WTC11 (cell line): Measurements from ENCODE around the gene RPRD1A.

Experiments
- PRDM15 ChIP-seq: sonication (generic); formaldehyde crosslinking; IDR thresholded peaks from 2 replicates; pipeline ENCODE4 v1.8.0; 2022; ENCODE audit warnings: missing genetic modification reagents
- SP1 ChIP-seq: sonication (generic); formaldehyde crosslinking; conservative IDR thresholded peaks from 2 replicates; pipeline ENCODE4 v1.8.1; 2022; ENCODE audit warnings: missing genetic modification reagents
- ZBTB21 ChIP-seq: sonication (generic); formaldehyde crosslinking; IDR thresholded peaks from 2 replicates; pipeline ENCODE4 v1.8.1; 2023; ENCODE audit warnings: mild to moderate bottlenecking, missing genetic modification reagents, borderline replicate concordance
- ZNF416 ChIP-seq: fragments of 250-450 bp; sonication (Bioruptor Pico); IDR thresholded peaks from 2 replicates; pipeline ENCODE4 v1.9.0; 2021; ENCODE audit warnings: mild to moderate bottlenecking, inconsistent platforms
- TF ChIP-seq, protein P1 (sequence below): fragments of 200-600 bp; IDR thresholded peaks from 2 replicates; pipeline ENCODE4 v1.8.0; 2022; ENCODE audit warnings: antibody characterized with exemption
- TF ChIP-seq, protein P2 (sequence below): sonication (generic); formaldehyde crosslinking; IDR thresholded peaks from 2 replicates; pipeline ENCODE4 v1.8.1; 2023; ENCODE audit warnings: mild to moderate bottlenecking, missing genetic modification reagents, moderate library complexity

DNA sequence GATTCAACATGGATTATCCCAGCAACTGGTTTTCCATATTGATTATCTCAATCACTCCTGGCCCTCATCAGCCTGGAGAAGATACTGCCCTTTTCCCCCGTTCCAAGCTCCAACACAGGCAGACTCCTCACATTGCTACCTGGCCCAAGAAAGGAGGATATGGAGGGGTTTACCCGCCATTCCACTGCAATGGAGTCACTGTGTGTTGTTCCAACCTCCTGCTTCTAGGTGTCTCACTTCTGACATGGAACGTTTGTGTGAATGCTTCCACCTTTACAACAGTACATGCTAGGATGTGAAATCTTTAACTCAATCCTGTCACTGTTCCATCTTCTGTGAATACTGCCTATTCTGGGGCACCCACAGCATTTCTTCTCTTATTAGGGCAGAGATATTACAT, 58.1 kb downstream of the RPRD1A start:
- TF ChIP-seq, protein P1, sequence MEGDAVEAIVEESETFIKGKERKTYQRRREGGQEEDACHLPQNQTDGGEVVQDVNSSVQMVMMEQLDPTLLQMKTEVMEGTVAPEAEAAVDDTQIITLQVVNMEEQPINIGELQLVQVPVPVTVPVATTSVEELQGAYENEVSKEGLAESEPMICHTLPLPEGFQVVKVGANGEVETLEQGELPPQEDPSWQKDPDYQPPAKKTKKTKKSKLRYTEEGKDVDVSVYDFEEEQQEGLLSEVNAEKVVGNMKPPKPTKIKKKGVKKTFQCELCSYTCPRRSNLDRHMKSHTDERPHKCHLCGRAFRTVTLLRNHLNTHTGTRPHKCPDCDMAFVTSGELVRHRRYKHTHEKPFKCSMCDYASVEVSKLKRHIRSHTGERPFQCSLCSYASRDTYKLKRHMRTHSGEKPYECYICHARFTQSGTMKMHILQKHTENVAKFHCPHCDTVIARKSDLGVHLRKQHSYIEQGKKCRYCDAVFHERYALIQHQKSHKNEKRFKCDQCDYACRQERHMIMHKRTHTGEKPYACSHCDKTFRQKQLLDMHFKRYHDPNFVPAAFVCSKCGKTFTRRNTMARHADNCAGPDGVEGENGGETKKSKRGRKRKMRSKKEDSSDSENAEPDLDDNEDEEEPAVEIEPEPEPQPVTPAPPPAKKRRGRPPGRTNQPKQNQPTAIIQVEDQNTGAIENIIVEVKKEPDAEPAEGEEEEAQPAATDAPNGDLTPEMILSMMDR: no peak
- TF ChIP-seq, protein P2, sequence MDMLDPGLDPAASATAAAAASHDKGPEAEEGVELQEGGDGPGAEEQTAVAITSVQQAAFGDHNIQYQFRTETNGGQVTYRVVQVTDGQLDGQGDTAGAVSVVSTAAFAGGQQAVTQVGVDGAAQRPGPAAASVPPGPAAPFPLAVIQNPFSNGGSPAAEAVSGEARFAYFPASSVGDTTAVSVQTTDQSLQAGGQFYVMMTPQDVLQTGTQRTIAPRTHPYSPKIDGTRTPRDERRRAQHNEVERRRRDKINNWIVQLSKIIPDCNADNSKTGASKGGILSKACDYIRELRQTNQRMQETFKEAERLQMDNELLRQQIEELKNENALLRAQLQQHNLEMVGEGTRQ (CRISPR knock-in tag): no peak
- TF ChIP-seq ZNF416 (CRISPR knock-in tag): no peak
- TF ChIP-seq PRDM15 (CRISPR knock-in tag): no peak
- TF ChIP-seq SP1 (CRISPR knock-in tag): no peak
- TF ChIP-seq ZBTB21 (CRISPR knock-in tag): no peak
